Type B pancreatic cell (in vitro differentiated cells): ENCODE data around the gene KRTAP6-3. TPM values are rescaled to one million over a fixed set of nuclear protein-coding genes. Genes with fewer than 3 reads are reported as not detected.

Source experiments
- DNase-seq: peaks from one replicate; pipeline ENCODE4 v3.0.0; 2021; ENCODE audit warnings: mixed read lengths; ENCODE audit not compliant: unreplicated experiment; ENCODE audit errors: extremely low spot score
- H3K27ac Mint-ChIP-seq: 2 replicates; pipeline ENCODE4 v1.8.0; 2021; ENCODE audit warnings: mild to moderate bottlenecking, mixed read lengths
- H3K27me3 Mint-ChIP-seq: 2 replicates; pipeline ENCODE4 v1.8.0; 2021; ENCODE audit warnings: mixed read lengths
- H3K36me3 Mint-ChIP-seq: 2 replicates; pipeline ENCODE4 v1.8.0; 2021; ENCODE audit warnings: mixed read lengths
- H3K4me1 Mint-ChIP-seq: one replicate; pipeline ENCODE4 v1.8.0; 2021; ENCODE audit warnings: mixed read lengths; ENCODE audit not compliant: unreplicated experiment
- H3K4me3 Mint-ChIP-seq: 2 replicates; pipeline ENCODE4 v1.8.0; 2021; ENCODE audit warnings: mild to moderate bottlenecking, mixed read lengths
- H3K9me3 Mint-ChIP-seq: 2 replicates; pipeline ENCODE4 v1.8.0; 2021; ENCODE audit warnings: mixed read lengths
- total RNA-seq: library from RNA; stranded (reverse); gene quantifications from 2 replicates; pipeline ENCODE4 v1.2.1, GENCODE V29; 2021; ENCODE audit warnings: low replicate concordance
- TF ChIP-seq, protein P1 (sequence below): fragments of 200-600 bp; sonication (generic); conservative IDR thresholded peaks from 2 replicates; pipeline ENCODE4 v1.5.0; 2021; ENCODE audit warnings: antibody characterized with exemption, mild to moderate bottlenecking

Gene KRTAP6-3
- total RNA-seq, 1 donor from 2014 or later = not detected

GRCh38 chr21:30582870-30583269 is 9.4 kb upstream of the KRTAP6-3 start:
- Mint-ChIP-seq H3K4me3 (no peak overlapping the region), H3K27me3 (no peaks in the 10 kb centered on the region), H3K36me3 (no peaks in the 10 kb centered on the region), H3K4me1 (no peaks in the 10 kb centered on the region), H3K9me3 (peaks cover 4% of the 10 kb centered on the region), H3K27ac (no peak overlapping the region)
- no peak for DNase-seq
- TF ChIP-seq, protein P1, sequence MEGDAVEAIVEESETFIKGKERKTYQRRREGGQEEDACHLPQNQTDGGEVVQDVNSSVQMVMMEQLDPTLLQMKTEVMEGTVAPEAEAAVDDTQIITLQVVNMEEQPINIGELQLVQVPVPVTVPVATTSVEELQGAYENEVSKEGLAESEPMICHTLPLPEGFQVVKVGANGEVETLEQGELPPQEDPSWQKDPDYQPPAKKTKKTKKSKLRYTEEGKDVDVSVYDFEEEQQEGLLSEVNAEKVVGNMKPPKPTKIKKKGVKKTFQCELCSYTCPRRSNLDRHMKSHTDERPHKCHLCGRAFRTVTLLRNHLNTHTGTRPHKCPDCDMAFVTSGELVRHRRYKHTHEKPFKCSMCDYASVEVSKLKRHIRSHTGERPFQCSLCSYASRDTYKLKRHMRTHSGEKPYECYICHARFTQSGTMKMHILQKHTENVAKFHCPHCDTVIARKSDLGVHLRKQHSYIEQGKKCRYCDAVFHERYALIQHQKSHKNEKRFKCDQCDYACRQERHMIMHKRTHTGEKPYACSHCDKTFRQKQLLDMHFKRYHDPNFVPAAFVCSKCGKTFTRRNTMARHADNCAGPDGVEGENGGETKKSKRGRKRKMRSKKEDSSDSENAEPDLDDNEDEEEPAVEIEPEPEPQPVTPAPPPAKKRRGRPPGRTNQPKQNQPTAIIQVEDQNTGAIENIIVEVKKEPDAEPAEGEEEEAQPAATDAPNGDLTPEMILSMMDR = no peak

GRCh38 chr21:30590297-30590696 is 1.9 kb upstream of the KRTAP6-3 start, which contains the start of gene KRTAP22-2:
KRTAP22-2 (minus strand) TSS chr21:30590397.
- Mint-ChIP-seq H3K4me1 (no peaks in the 10 kb centered on the region), H3K27me3 (no peaks in the 10 kb centered on the region), H3K9me3 (no peaks in the 10 kb centered on the region), H3K36me3 (no peaks in the 10 kb centered on the region), H3K27ac (no peak within 1 kb of the TSS), H3K4me3 (no peak within 1 kb of the TSS)
- DNase-seq = no peak
- TF ChIP-seq, protein P1 = no peak

- no peaks in the 10 kb centered on the region for H3K27me3 Mint-ChIP-seq
- peaks cover 5% of the 10 kb centered on the region for H3K9me3 Mint-ChIP-seq
- no peak for DNase-seq
- TF ChIP-seq, protein P1 = no peak
- no peaks in the 10 kb centered on the region for H3K36me3 Mint-ChIP-seq
- H3K4me1 Mint-ChIP-seq = no peaks in the 10 kb centered on the region
- no peak within 1 kb of the TSS for H3K4me3 Mint-ChIP-seq
- no peak within 1 kb of the TSS for H3K27ac Mint-ChIP-seq
Observed at GRCh38 chr21:30598802-30599201, 6.6 kb downstream of the KRTAP6-3 start, which contains the start of gene KRTAP6-2. KRTAP6-2 (minus strand) TSS chr21:30598902; CDS start chr21:30598874, 28 bp downstream.

DNA sequence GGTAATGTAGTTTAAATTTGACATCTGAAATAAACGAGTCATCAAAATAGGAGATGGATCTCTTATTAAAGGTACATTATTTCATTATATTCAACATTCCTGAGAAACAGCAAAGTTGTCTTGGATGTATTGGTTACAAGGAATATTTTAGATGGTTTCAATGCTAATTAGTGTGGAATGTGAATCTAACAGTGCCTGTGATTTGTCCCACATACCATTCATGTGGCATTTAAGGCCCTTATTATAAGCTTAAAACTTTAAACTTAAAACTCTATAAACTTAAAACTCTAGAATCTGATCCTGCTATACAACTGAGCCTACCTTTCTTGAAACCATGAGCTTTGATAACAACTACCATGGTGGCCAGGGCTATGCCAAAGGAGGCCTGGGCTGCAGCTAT is 8.5 kb downstream of the KRTAP6-3 start, which contains the start of gene KRTAP22-1:
KRTAP22-1 (plus strand) TSS at position 301 of the 400 bp plus-strand sequence.
- H3K4me1 Mint-ChIP-seq = no peaks in the 10 kb centered on the region
- no peak for DNase-seq
- no peaks in the 10 kb centered on the region for H3K27me3 Mint-ChIP-seq
- TF ChIP-seq, protein P1 = no peak
- no peak within 1 kb of the TSS for H3K27ac Mint-ChIP-seq
- no peak within 1 kb of the TSS for H3K4me3 Mint-ChIP-seq
- H3K9me3 Mint-ChIP-seq = peaks cover 5% of the 10 kb centered on the region
- H3K36me3 Mint-ChIP-seq = no peaks in the 10 kb centered on the region

DNA sequence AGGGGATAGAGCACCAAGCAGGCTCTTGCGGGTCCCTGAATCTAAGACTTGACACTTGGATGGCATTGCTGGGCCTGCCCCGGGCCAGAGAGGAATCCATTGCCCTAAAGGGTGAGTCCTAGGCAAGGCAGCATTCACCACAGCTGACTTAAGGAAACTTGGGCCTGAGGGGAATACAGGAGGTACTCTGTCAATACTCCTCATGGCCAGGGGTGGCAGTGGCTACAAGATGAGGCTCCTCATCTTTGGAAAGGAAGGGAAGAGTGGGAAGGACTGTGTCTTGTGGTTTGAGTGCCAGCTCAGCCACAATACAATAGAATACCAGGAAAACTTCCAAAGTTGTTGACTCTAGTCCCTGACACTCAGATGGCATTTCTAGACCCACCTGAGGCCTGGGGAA is 13.7 kb downstream of the KRTAP6-3 start:
- H3K9me3 Mint-ChIP-seq = peaks cover 5% of the 10 kb centered on the region
- no peaks in the 10 kb centered on the region for H3K36me3 Mint-ChIP-seq

More for the DNA sequence above, 13.7 kb downstream of the KRTAP6-3 start:
- no peak for DNase-seq
- Mint-ChIP-seq H3K4me3 (no peak overlapping the region), H3K27me3 (no peaks in the 10 kb centered on the region), H3K27ac (no peak overlapping the region), H3K4me1 (no peaks in the 10 kb centered on the region)
- TF ChIP-seq, protein P1 = no peak
